K562 (cell line): ENCODE data around the gene RALGAPA2. TPM values are rescaled to one million over a fixed set of nuclear protein-coding genes. Genes with fewer than 3 reads are reported as not detected.

Experiments used
- ATAC-seq: fragments of 200-7000 bp; cut with Tn5 transposase; 3 replicates; pipeline ENCODE4 v1.9.1; 2020; ENCODE audit warnings: moderate library complexity
- BruUV-seq: library from RNA; stranded (reverse); fragments of 400-500 nt; replicated peaks from 2 replicates; lab custom pipeline; 2021; lab: Mats Ljungman, UMichigan
- CTCF ChIA-PET: fragments of 300-600 bp; formaldehyde crosslinking; extraction: SDS; loops from one replicate; lab custom pipeline; 2021; ENCODE audit warnings: low intra/inter-chr PET ratio; lab: Yijun Ruan, JAX
- POLR2A ChIA-PET: fragments of 300-600, 350-650 bp; sonication (Branson Sonifier 250); formaldehyde crosslinking; extraction: SDS; loops from one replicate; lab custom pipeline; 2021; ENCODE audit warnings: antibody characterized with exemption, inconsistent platforms; lab: Yijun Ruan, JAX
- DNase-seq, 4 experiments: peaks; one replicate each; pipeline versions ENCODE4 v3.0.0 to v3.0.0-alpha.2; 2011 to 2018; ENCODE audit warnings: low spot score in 3 of 4, mixed read lengths in 3 of 4; ENCODE audit errors: extremely low read depth in 1 of 4
- FAIRE-seq: peaks from 2 replicates; lab custom pipeline; 2011; peaks lifted over from hg19 to GRCh38; lab: Jason Lieb, UNC
- H2AFZ ChIP-seq: 2 replicates; pipeline ENCODE4 v1.6.0; 2011; ENCODE audit warnings: low read depth, low read length, control low read depth, inconsistent platforms
- H3K27ac ChIP-seq: fragments of 200-600 bp; 3 replicates; pipeline ENCODE4 v1.8.0; 2011; ENCODE audit warnings: low read depth, mild to moderate bottlenecking, control low read depth, inconsistent platforms, low read length, moderate library complexity, mixed read lengths; ENCODE audit errors: extremely low read depth
- H3K27me3 ChIP-seq, 2 experiments: fragments of 300-600 bp in 1 of 2; 2 replicates in 1 of 2; 3 replicates in 1 of 2; pipeline versions ENCODE4 v1.6.0 to v1.8.0; 2011; ENCODE audit warnings: inconsistent platforms in 2 of 2, low read length in 2 of 2, mild to moderate bottlenecking in 1 of 2, mixed read lengths in 1 of 2, moderate library complexity in 1 of 2; ENCODE audit not compliant: control insufficient read depth in 2 of 2, insufficient read depth in 2 of 2
- H3K36me3 ChIP-seq: fragments of 300-600 bp; 3 replicates; pipeline ENCODE4 v1.8.0; 2011; ENCODE audit warnings: mild to moderate bottlenecking, low read length, inconsistent platforms; ENCODE audit not compliant: control insufficient read depth, insufficient read depth
- H3K4me1 ChIP-seq, 2 experiments: fragments of 200-600 bp in 1 of 2; replicated peaks in 1 of 2; 2 replicates in 1 of 2; 3 replicates in 1 of 2; pipeline versions ENCODE4 v1.5.1 to v1.8.0; 2011; ENCODE audit warnings: inconsistent platforms in 2 of 2, low read length in 2 of 2, mild to moderate bottlenecking in 1 of 2, mixed read lengths in 1 of 2, moderate library complexity in 1 of 2; ENCODE audit not compliant: control insufficient read depth in 2 of 2, insufficient read depth in 2 of 2
- H3K4me2 ChIP-seq: 2 replicates; pipeline ENCODE4 v1.6.1; 2011; ENCODE audit warnings: low read length, control low read depth, inconsistent platforms, mixed read lengths; ENCODE audit not compliant: insufficient read depth
- H3K4me3 ChIP-seq: fragments of 200-600 bp; sonication (generic), shearing (Covaris generic); 2 replicates; pipeline ENCODE4 v1.5.1; 2016; ENCODE audit warnings: control low read depth, inconsistent platforms
- H3K79me2 ChIP-seq: fragments of 200-600 bp; 3 replicates; pipeline ENCODE4 v1.8.0; 2011; ENCODE audit warnings: low read length, inconsistent platforms; ENCODE audit not compliant: control insufficient read depth, insufficient read depth
- H3K9ac ChIP-seq, 2 experiments: 2 replicates each; pipeline versions ENCODE4 v1.6.0 to v1.6.1; 2011; ENCODE audit warnings: low read depth in 2 of 2, low read length in 2 of 2, control low read depth in 1 of 2, inconsistent platforms in 1 of 2, mild to moderate bottlenecking in 1 of 2, mixed read lengths in 1 of 2; ENCODE audit not compliant: insufficient read depth in 1 of 2
- H3K9me1 ChIP-seq: one replicate; pipeline ENCODE4 v1.6.0; 2011; ENCODE audit warnings: inconsistent platforms, mild to moderate bottlenecking, low read length, moderate library complexity; ENCODE audit not compliant: control insufficient read depth, insufficient read depth
- H3K9me3 ChIP-seq: replicated peaks from 2 replicates; pipeline ENCODE4 v1.5.1; 2011; ENCODE audit warnings: low read depth, low read length, inconsistent platforms; ENCODE audit not compliant: control insufficient read depth, insufficient read depth
- H4K20me1 ChIP-seq: replicated peaks from 2 replicates; pipeline ENCODE4 v1.6.1; 2011; ENCODE audit warnings: low read length, inconsistent platforms, mixed read lengths; ENCODE audit not compliant: control insufficient read depth, insufficient read depth
- CBFB ChIP-seq: sonication (generic); formaldehyde crosslinking; IDR thresholded peaks from 2 replicates; pipeline ENCODE4 v1.4.0; 2020; ENCODE audit warnings: mild to moderate bottlenecking, missing genetic modification reagents
- CCNT2 ChIP-seq: IDR thresholded peaks from 2 replicates; pipeline ENCODE4 v1.6.1; 2011; ENCODE audit warnings: borderline replicate concordance, low read depth, mild to moderate bottlenecking, moderate library complexity, mixed read lengths, low read length; ENCODE audit not compliant: insufficient read length; ENCODE audit errors: extremely low read depth
- CEBPB ChIP-seq: fragments of 450-650 bp; IDR thresholded peaks from 2 replicates; pipeline ENCODE4 v1.6.1; 2016; ENCODE audit warnings: missing genetic modification characterization, missing compliant biosample characterization
- CHD4 ChIP-seq: fragments of 200-600 bp; sonication (generic); IDR thresholded peaks from 3 replicates; pipeline ENCODE4 v1.6.1; 2012; ENCODE audit warnings: low read depth, mild to moderate bottlenecking, mixed read lengths, low read length, inconsistent platforms; ENCODE audit not compliant: insufficient read depth, insufficient replicate concordance, poor library complexity, severe bottlenecking
- ETV5 ChIP-seq: sonication (generic); formaldehyde crosslinking; IDR thresholded peaks from 2 replicates; pipeline ENCODE4 v1.4.0; 2020; ENCODE audit warnings: low read depth, mild to moderate bottlenecking, missing genetic modification reagents
- FOS ChIP-seq: IDR thresholded peaks from 3 replicates; pipeline ENCODE4 v1.6.1; 2011; ENCODE audit not compliant: insufficient read length; ENCODE audit errors: extremely low read depth
- GABPA ChIP-seq: fragments of 200-800 bp; sonication (Bioruptor generic); conservative IDR thresholded peaks from 2 replicates; pipeline ENCODE4 v1.6.1; 2016; ENCODE audit warnings: low read depth, missing genetic modification characterization, missing compliant biosample characterization
- ILF3 ChIP-seq: fragments of 450-650 bp; IDR thresholded peaks from 2 replicates; pipeline ENCODE4 v1.6.1; 2018; ENCODE audit warnings: antibody characterized with exemption, mild to moderate bottlenecking, moderate library complexity, borderline replicate concordance
- LARP7 ChIP-seq: fragments of 450-650 bp; IDR thresholded peaks from 2 replicates; pipeline ENCODE4 v1.6.1; 2016
- MIER1 ChIP-seq: fragments of 450-650 bp; IDR thresholded peaks from 2 replicates; pipeline ENCODE4 v1.6.1; 2016; ENCODE audit warnings: antibody characterized with exemption, mild to moderate bottlenecking, low read depth
- PML ChIP-seq: IDR thresholded peaks from 2 replicates; pipeline ENCODE4 v1.6.1; 2012; ENCODE audit warnings: low read length, inconsistent platforms
- SIX5 ChIP-seq, 2 experiments: IDR thresholded peaks; 2 replicates each; pipeline ENCODE4 v1.6.1; 2011; ENCODE audit warnings: low read length in 2 of 2, borderline replicate concordance in 1 of 2, low read depth in 1 of 2, mild to moderate bottlenecking in 1 of 2, moderate library complexity in 1 of 2; ENCODE audit not compliant: insufficient read depth in 1 of 2
- SNAPC5 ChIP-seq: fragments of 250-450 bp; sonication (Bioruptor Pico); IDR thresholded peaks from 2 replicates; pipeline ENCODE4 v1.8.0; 2021; ENCODE audit warnings: moderate library complexity, mild to moderate bottlenecking, inconsistent platforms
- ZC3H8 ChIP-seq: fragments of 450-650 bp; IDR thresholded peaks from 2 replicates; pipeline ENCODE4 v1.6.1; 2017
- ZKSCAN8 ChIP-seq: fragments of 200-800 bp; sonication (Bioruptor generic); IDR thresholded peaks from 2 replicates; pipeline ENCODE4 v1.6.1; 2016; ENCODE audit warnings: missing genetic modification characterization, missing compliant biosample characterization
- WGBS: fragments of 100-300 bp; shearing (Covaris generic); methylation state at CpG from one replicate; pipeline ENCODE4 v1.1.6; 2016; ENCODE audit warnings: low coverage, mixed read lengths; ENCODE audit not compliant: insufficient coverage; ENCODE audit errors: missing lambda C conversion rate; 5-methylcytosine and 5-hydroxymethylcytosine counted together
- in situ Hi-C: fragments of 300-500 bp; cut with MboI; formaldehyde crosslinking; loops from 4 replicates; pipeline ENCODE4 v1.15.0; 2018; ENCODE audit warnings: inconsistent platforms, mixed read lengths
- intact Hi-C: fragments of 100-400 bp; cut with micrococcal nuclease; formaldehyde crosslinking; loops from 2 replicates; pipeline ENCODE4 v1.14.2; 2022
- polyA plus RNA-seq, 8 experiments: library from polyadenylated mRNA; depleted of rRNA in 4 of 8; stranded (reverse) in 5 of 8; unstranded in 3 of 8; fragments of >200 nt; fragmentation: Nextera tagmentation in 2 of 8; fragmentation: Illumina TruSeq in 1 of 8; extraction: Ambion mirVana in 2 of 8; extraction: Trizol in 1 of 8; gene quantifications; 2 replicates each; pipeline versions ENCODE4 v1.2.1 to v1.2.3, GENCODE V29; 2011 to 2014; ENCODE audit warnings: inconsistent platforms in 1 of 8, missing spikeins in 1 of 8
- total RNA-seq, 7 experiments: library from RNA; depleted of rRNA in 6 of 7; stranded (reverse); fragments of >200 nt in 6 of 7; fragmentation: Illumina TruSeq in 2 of 7; extraction: Trizol in 2 of 7; gene quantifications; 2 replicates each; pipeline versions ENCODE4 v1.2.1 to v1.2.3, GENCODE V29; 2011 to 2021; ENCODE audit warnings: low replicate concordance in 1 of 7

Gene RALGAPA2
- total and polyA plus RNA-seq, 9 of the 15 experiments (the other 6 are each of a cell fraction or from before 2014, with no cell fraction given), result 0.35 to 2.7 (median 1.4) TPM

GRCh38 chr20:20566516-20566915 lies 145.9 kb downstream of the RALGAPA2 start:
- Histone ChIP-seq H3K9me3 (no peaks in the 10 kb centered on the region), H3K4me2 (no peak overlapping the region), H3K79me2 (no peaks in the 10 kb centered on the region), H3K4me3 (no peak overlapping the region), H3K9ac (no peak overlapping the region), H4K20me1 (no peaks in the 10 kb centered on the region), H3K4me1 (no peaks in the 10 kb centered on the region)
- intact Hi-C loops, result no loop called here
- no TSS peak for BruUV-seq
- TF ChIP-seq CEBPB (tag) (no peak), ZKSCAN8 (CRISPR knock-in tag) (no peak), CBFB (CRISPR knock-in tag) (no peak), GABPA (tag) (no peak), ZC3H8 (no peak), PML (no peak)
- TF ChIP-seq, all 486 proteins: peak for 0
- no peaks in the 10 kb centered on the region for H3K36me3 ChIP-seq
- no peaks in the 10 kb centered on the region for H3K27me3 ChIP-seq
- ChIA-PET CTCF (interaction anchor here (0.5 kb wide), 1 partner anchor 8 kb away, joined by 5 read pairs; no protein-coding TSS in a partner anchor), POLR2A (interaction anchor here (0.7 kb wide), 1 partner anchor 119 kb away, joined by 3 read pairs; no protein-coding TSS in a partner anchor)
- FAIRE-seq (no peak), DNase-seq (no peak), ATAC-seq (no peak)
- H3K27ac ChIP-seq, result no peak overlapping the region
- in situ Hi-C loops, result loop anchor here (25.0 kb wide), 1 partner anchor 479 kb away; no protein-coding TSS in a partner anchor
- no peak overlapping the region for H2AFZ ChIP-seq
- 8% methylated on average over 1 of the region's 1 CpG for WGBS
- no peaks in the 10 kb centered on the region for H3K9me1 ChIP-seq

- Histone ChIP-seq H3K79me2 (no peaks in the 10 kb centered on the region), H3K4me2 (no peak overlapping the region), H3K9me1 (no peaks in the 10 kb centered on the region), H3K36me3 (no peaks in the 10 kb centered on the region), H3K4me1 (no peaks in the 10 kb centered on the region), H3K9me3 (no peaks in the 10 kb centered on the region), H2AFZ (no peak overlapping the region), H3K27me3 (no peaks in the 10 kb centered on the region), H3K4me3 (no peak overlapping the region), H4K20me1 (no peaks in the 10 kb centered on the region), H3K27ac (no peak overlapping the region), H3K9ac (no peak overlapping the region)
- ChIA-PET POLR2A (interaction anchor here (0.6 kb wide), 1 partner anchor 52 kb away, joined by 3 read pairs; no protein-coding TSS in a partner anchor), CTCF (no interaction called here)
- intact Hi-C loops, result no loop called here
- in situ Hi-C loops, result loop anchor here (25.0 kb wide), 1 partner anchor 477 kb away; no protein-coding TSS in a partner anchor
- DNase-seq (no peak), FAIRE-seq (no peak), ATAC-seq (no peak)
- BruUV-seq, result no TSS peak
- TF ChIP-seq MIER1 (no peak), SIX5 (IDR thresholded peaks at IDR 0.05; ENCODE audit: borderline replicate concordance in 1 of 2, insufficient read depth in 1 of 2, low read depth in 1 of 2, low read length in 2 of 2) (no peak), ILF3 (no peak), CHD4 (no peak), FOS (no peak), CCNT2 (no peak), SNAPC5 (no peak), ETV5 (CRISPR knock-in tag) (no peak), LARP7 (no peak)
These were observed 148.2 kb downstream of the RALGAPA2 start for GRCh38 chr20:20564279-20564678.
